Type B pancreatic cell (in vitro differentiated cells): ENCODE results near the gene HHEX. TPM values are rescaled to one million over a fixed set of nuclear protein-coding genes. Genes with fewer than 3 reads are reported as not detected.

Source experiments
- DNase-seq: peaks from one replicate; pipeline ENCODE4 v3.0.0; 2021; ENCODE audit warnings: mixed read lengths; ENCODE audit not compliant: unreplicated experiment; ENCODE audit errors: extremely low spot score
- H3K27ac Mint-ChIP-seq: 2 replicates; pipeline ENCODE4 v1.8.0; 2021; ENCODE audit warnings: mild to moderate bottlenecking, mixed read lengths
- H3K27me3 Mint-ChIP-seq: 2 replicates; pipeline ENCODE4 v1.8.0; 2021; ENCODE audit warnings: mixed read lengths
- H3K36me3 Mint-ChIP-seq: 2 replicates; pipeline ENCODE4 v1.8.0; 2021; ENCODE audit warnings: mixed read lengths
- H3K4me1 Mint-ChIP-seq: one replicate; pipeline ENCODE4 v1.8.0; 2021; ENCODE audit warnings: mixed read lengths; ENCODE audit not compliant: unreplicated experiment
- H3K4me3 Mint-ChIP-seq: 2 replicates; pipeline ENCODE4 v1.8.0; 2021; ENCODE audit warnings: mild to moderate bottlenecking, mixed read lengths
- H3K9me3 Mint-ChIP-seq: 2 replicates; pipeline ENCODE4 v1.8.0; 2021; ENCODE audit warnings: mixed read lengths
- total RNA-seq: library from RNA; stranded (reverse); gene quantifications from 2 replicates; pipeline ENCODE4 v1.2.1, GENCODE V29; 2021; ENCODE audit warnings: low replicate concordance
- TF ChIP-seq, protein P1 (sequence below): fragments of 200-600 bp; sonication (generic); conservative IDR thresholded peaks from 2 replicates; pipeline ENCODE4 v1.5.0; 2021; ENCODE audit warnings: antibody characterized with exemption, mild to moderate bottlenecking

HHEX gene
- total RNA-seq, 1 donor from 2014 or later, result 6.7 TPM

DNA sequence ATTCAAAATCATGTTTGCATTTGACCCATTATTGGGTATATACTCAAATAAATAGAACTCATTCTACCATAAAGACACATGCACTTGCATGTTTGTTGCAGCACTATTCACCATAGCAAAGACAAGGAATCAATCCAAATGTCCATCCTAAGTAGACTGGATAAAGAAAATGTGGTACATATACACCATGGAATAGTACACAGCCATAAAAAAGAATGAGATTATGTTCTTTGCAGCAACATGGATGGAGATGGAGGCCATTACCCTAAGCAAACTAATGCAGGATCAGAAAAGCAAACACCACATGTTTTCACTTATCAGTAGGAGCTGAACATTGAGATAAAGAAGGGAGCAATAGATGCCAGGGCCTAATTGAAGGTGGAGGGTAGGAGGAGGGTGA lies 12.0 kb upstream of the HHEX start:
- DNase-seq, result no peak
- Mint-ChIP-seq H3K36me3 (no peaks in the 10 kb centered on the region), H3K4me3 (no peak overlapping the region), H3K9me3 (no peaks in the 10 kb centered on the region), H3K4me1 (no peaks in the 10 kb centered on the region), H3K27ac (no peak overlapping the region), H3K27me3 (peaks cover 6% of the 10 kb centered on the region)
- TF ChIP-seq, protein P1, sequence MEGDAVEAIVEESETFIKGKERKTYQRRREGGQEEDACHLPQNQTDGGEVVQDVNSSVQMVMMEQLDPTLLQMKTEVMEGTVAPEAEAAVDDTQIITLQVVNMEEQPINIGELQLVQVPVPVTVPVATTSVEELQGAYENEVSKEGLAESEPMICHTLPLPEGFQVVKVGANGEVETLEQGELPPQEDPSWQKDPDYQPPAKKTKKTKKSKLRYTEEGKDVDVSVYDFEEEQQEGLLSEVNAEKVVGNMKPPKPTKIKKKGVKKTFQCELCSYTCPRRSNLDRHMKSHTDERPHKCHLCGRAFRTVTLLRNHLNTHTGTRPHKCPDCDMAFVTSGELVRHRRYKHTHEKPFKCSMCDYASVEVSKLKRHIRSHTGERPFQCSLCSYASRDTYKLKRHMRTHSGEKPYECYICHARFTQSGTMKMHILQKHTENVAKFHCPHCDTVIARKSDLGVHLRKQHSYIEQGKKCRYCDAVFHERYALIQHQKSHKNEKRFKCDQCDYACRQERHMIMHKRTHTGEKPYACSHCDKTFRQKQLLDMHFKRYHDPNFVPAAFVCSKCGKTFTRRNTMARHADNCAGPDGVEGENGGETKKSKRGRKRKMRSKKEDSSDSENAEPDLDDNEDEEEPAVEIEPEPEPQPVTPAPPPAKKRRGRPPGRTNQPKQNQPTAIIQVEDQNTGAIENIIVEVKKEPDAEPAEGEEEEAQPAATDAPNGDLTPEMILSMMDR, result no peak

DNA sequence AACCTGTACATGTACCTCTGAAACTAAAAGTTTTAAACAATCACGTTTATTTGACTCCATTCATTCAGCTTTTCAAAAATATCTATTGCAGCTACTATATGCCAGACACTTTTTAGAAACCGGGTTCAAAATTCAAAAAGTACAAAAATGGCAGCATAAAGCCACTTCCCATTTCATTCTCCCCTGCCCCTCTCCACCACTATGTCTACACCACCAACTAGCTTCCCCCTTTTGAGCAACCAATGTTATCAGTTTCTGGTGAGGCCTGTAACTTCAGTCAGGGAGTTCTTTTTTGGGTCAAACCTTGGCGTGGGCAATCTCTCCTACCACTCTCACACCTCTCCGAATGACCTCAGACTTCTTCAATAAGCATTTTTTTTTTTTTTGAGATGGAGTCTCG lies 11.5 kb upstream of the HHEX start:
- H3K36me3 Mint-ChIP-seq, result no peaks in the 10 kb centered on the region
- peaks cover 11% of the 10 kb centered on the region for H3K27me3 Mint-ChIP-seq
- H3K4me3 Mint-ChIP-seq, result no peak overlapping the region
- H3K27ac Mint-ChIP-seq, result no peak overlapping the region
- TF ChIP-seq, protein P1, result no peak
- H3K9me3 Mint-ChIP-seq, result no peaks in the 10 kb centered on the region
- H3K4me1 Mint-ChIP-seq, result no peaks in the 10 kb centered on the region
- DNase-seq, result no peak

DNA sequence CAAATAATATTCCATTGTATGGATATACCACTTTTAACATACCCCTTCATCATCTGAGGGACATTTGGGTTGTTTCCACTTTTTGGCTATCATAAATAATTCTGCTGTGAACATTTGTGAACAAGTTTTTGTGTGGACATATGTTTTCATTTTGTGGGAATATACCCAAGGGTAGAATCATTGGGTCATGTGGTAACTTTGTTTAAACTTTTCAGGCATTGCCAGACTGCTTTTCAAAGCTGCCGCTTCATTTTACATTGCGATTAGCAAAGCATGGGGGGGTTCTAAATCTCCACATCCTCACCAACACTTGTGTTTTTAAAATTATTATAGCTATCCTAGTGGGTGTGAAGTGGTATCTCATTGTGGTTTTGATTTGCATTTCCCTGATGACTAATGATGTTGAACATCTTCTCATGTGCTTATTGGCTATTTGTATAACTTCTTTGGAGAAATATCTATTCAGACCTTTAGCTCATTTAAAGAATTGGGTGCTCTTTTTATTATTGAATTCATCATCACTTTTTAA lies 8.4 kb upstream of the HHEX start:
- H3K27ac Mint-ChIP-seq, result no peak overlapping the region
- H3K4me3 Mint-ChIP-seq, result no peak overlapping the region
- no peaks in the 10 kb centered on the region for H3K36me3 Mint-ChIP-seq
- DNase-seq, result no peak
- no peaks in the 10 kb centered on the region for H3K4me1 Mint-ChIP-seq
- TF ChIP-seq, protein P1, result no peak
- H3K27me3 Mint-ChIP-seq, result peaks cover 40% of the 10 kb centered on the region
- H3K9me3 Mint-ChIP-seq, result peaks cover 16% of the 10 kb centered on the region

DNA sequence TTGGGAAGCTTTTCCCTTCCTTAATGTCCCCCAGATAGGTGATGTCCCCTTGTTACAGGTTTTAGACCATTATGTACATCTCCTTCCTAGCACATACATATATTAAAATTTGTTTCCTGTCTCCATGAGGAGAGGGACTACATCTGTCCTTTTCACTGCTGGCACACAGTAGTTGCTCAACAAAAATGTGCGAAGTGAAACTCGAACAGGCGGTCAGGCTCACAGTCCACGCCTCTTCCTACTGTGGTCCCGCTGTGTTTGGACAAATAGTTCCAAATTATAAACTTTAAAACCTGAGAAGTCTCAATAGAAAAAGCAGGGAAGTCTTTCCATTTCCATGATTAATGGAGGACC lies 1.2 kb upstream of the HHEX start:
- Mint-ChIP-seq H3K4me3 (peak overlapping the region; percentile 84), H3K27me3 (peaks cover 83% of the 10 kb centered on the region), H3K4me1 (no peaks in the 10 kb centered on the region), H3K36me3 (peaks cover 3% of the 10 kb centered on the region), H3K27ac (peak overlapping the region; percentile 59), H3K9me3 (peaks cover 20% of the 10 kb centered on the region)
- TF ChIP-seq, protein P1, result no peak
- no peak for DNase-seq

DNA sequence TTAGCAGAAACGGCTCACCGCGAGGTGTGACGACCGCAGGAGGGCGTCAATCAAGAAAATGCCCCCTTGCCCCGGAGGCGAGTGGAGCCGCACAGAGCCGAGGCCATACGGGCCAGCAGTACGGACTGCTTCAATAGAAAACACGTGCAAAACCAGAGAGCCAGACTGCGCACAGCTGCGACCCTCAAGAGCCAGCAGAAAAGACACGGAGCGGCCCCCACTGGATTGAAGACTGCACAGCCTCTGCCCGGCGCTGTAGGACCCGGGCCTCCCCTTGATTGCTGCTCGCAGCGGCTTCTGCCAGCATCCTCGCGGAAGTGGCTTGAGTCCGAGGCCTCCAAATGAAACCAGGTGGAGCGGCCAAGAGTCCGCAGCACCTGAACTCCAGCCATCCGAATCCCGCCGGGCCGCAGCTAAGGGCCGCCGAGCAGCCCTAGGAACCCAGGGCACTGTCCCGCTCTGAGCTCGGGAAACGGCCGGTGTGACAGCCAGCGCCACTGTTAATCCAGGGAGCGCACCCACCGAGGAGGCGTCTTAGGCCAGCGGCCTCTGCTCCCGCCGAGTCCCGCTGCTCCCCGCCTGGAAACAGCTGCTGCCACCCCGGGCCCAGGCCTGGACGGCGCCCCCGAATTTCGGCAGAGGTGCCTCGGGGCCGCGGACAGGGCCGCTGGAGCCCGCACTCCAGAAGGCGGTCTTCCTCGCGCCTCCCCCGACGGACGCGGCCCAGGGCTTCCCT lies 660 bp upstream of the HHEX start:
- Mint-ChIP-seq H3K27me3 (peaks cover 85% of the 10 kb centered on the region), H3K4me3 (peak overlapping the region; percentile 84), H3K27ac (peak overlapping the region; percentile 59), H3K9me3 (peaks cover 20% of the 10 kb centered on the region), H3K4me1 (no peaks in the 10 kb centered on the region), H3K36me3 (peaks cover 3% of the 10 kb centered on the region)
- TF ChIP-seq, protein P1, result peak; percentile 31
- no peak for DNase-seq
